HL-60 (cell line): ENCODE data around the gene COQ2.
"Not testable (repeated sequence)": the region's sequence is repeated elsewhere in the genome, so short reads cannot be mapped to it uniquely, and the experiment has no call there.

Source experiments
- DNase-seq, 2 experiments: peaks; one replicate each; pipeline ENCODE4 v3.0.0-alpha.2; 2010 to 2020; ENCODE audit warnings: low read depth in 1 of 2, low spot score in 1 of 2
- H3K27ac ChIP-seq: fragments of 250-450 bp; sonication (Bioruptor Pico); replicated peaks from 2 replicates; pipeline ENCODE4 v1.5.1; 2020; ENCODE audit warnings: mild to moderate bottlenecking, moderate library complexity
- H3K27me3 ChIP-seq: fragments of 250-450 bp; sonication (Bioruptor Pico); 2 replicates; pipeline ENCODE4 v1.5.1; 2021; ENCODE audit warnings: mild to moderate bottlenecking, moderate library complexity; ENCODE audit not compliant: insufficient read depth, poor library complexity, severe bottlenecking
- H3K4me3 ChIP-seq: replicated peaks from 2 replicates; pipeline ENCODE4 v1.5.1; 2011; ENCODE audit warnings: mild to moderate bottlenecking, control low read depth, low read length; ENCODE audit not compliant: insufficient read depth
- CTCF ChIP-seq: IDR thresholded peaks from one replicate; pipeline ENCODE4 v1.5.1; 2011; ENCODE audit warnings: low read length, control low read depth, inconsistent platforms; ENCODE audit not compliant: insufficient read depth
- GABPA ChIP-seq: IDR thresholded peaks from 2 replicates; pipeline ENCODE4 v1.6.1; 2012; ENCODE audit warnings: low read depth
- POLR2AphosphoS5 ChIP-seq: IDR thresholded peaks from 2 replicates; pipeline ENCODE4 v1.6.1; 2012; ENCODE audit warnings: low read depth
- REST ChIP-seq: IDR thresholded peaks from 2 replicates; pipeline ENCODE4 v1.6.1; 2012; ENCODE audit warnings: low read depth; ENCODE audit not compliant: insufficient replicate concordance
- SPI1 ChIP-seq: IDR thresholded peaks from 2 replicates; pipeline ENCODE4 v1.6.1; 2012; ENCODE audit warnings: low read depth, mild to moderate bottlenecking, borderline replicate concordance

COQ2 gene

GRCh38 chr4:83297548-83298260 lies 13.1 kb upstream of the COQ2 start:
- TF ChIP-seq GABPA (no peak), POLR2AphosphoS5 (no peak), CTCF (no peak), SPI1 (no peak), REST (no peak)
- no peak for DNase-seq
- H3K27ac ChIP-seq = no peak overlapping the region
- no peaks in the 10 kb centered on the region for H3K27me3 ChIP-seq
- no peak overlapping the region for H3K4me3 ChIP-seq

GRCh38 chr4:83293305-83294046 lies 8.9 kb upstream of the COQ2 start:
- Histone ChIP-seq H3K27me3 (no peaks in the 10 kb centered on the region), H3K27ac (no peak overlapping the region), H3K4me3 (no peak overlapping the region)
- no peak for TF ChIP-seq GABPA
- no peak for TF ChIP-seq REST
- no peak for TF ChIP-seq CTCF
- TF ChIP-seq SPI1 = no peak
- no peak for TF ChIP-seq POLR2AphosphoS5
- DNase-seq = no peak

GRCh38 chr4:83290059-83290774 lies 5.6 kb upstream of the COQ2 start:
- H3K27me3 ChIP-seq, H3K4me3 ChIP-seq, H3K27ac ChIP-seq, DNase-seq: not testable (repeated sequence)

- H3K27ac ChIP-seq, H3K4me3 ChIP-seq, H3K27me3 ChIP-seq, DNase-seq: not testable (repeated sequence)
Observed at GRCh38 chr4:83288381-83288780, 3.8 kb upstream of the COQ2 start.
